Measurements from ENCODE around the gene CRLF1. TPM values are rescaled to one million over a fixed set of nuclear protein-coding genes. Genes with fewer than 3 reads are reported as not detected.

The CRLF1 gene
- total RNA-seq, 1 experiment from 2014 or later, result 16.2 TPM

- H2BK120ac ChIP-seq (ENCODE audit: low read depth, low read length, poor library complexity, severe bottlenecking), result no peak overlapping the region
- no peak overlapping the region for H3K56ac ChIP-seq (ENCODE audit: insufficient read length, low read depth, low read length)
- H3K79me2 ChIP-seq (ENCODE audit: insufficient read depth, low read length), result peaks cover 6% of the 10 kb centered on the region; the same call in 1 of the 2 replicates
- no peak overlapping the region for H2BK20ac ChIP-seq (ENCODE audit: low read depth, low read length, poor library complexity, severe bottlenecking)
- no peaks in the 10 kb centered on the region for H3K79me1 ChIP-seq (ENCODE audit: insufficient read depth, low read depth, low read length, poor library complexity, severe bottlenecking)
- Mint-ChIP-seq H3K27ac (no peak overlapping the region), H3K4me3 (no peak overlapping the region), H3K9me3 (no peaks in the 10 kb centered on the region), H3K27me3 (ENCODE audit: low read depth) (no peaks in the 10 kb centered on the region), H3K4me1 (peaks cover 5 to 8% of the 10 kb centered on the region in 2 experiments), H3K36me3 (ENCODE audit: insufficient read depth in 1 of 3, low read depth in 3 of 3) (peaks cover 19 to 54% (median 48%) of the 10 kb centered on the region in 3 experiments; a peak in 6 of 7 replicates)
- no peak overlapping the region for H3K4me2 ChIP-seq (ENCODE audit: insufficient read depth, insufficient read length, low read length)
- H4K5ac ChIP-seq (ENCODE audit: insufficient read length, low read depth, low read length), result no peak overlapping the region
- no peak overlapping the region for H3K14ac ChIP-seq (ENCODE audit: insufficient read depth, low read length)
- no CpG with 5 or more reads among the region's 14 CpGs for WGBS (ENCODE audit: extremely low coverage, insufficient read length, low lambda C conversion rate)
- no peak overlapping the region for H2AK5ac ChIP-seq (ENCODE audit: insufficient read length, low read length)
- H3T11ph ChIP-seq (ENCODE audit: low read length), result no peak overlapping the region
- no peak overlapping the region for H4K91ac ChIP-seq (ENCODE audit: insufficient read length, low read depth, low read length)
- no peak overlapping the region for H3K18ac ChIP-seq (ENCODE audit: insufficient read length, low read depth, low read length)
- H3K4ac ChIP-seq (ENCODE audit: low read depth, low read length), result no peak overlapping the region
- TF ChIP-seq CTCF (conservative IDR thresholded peaks at IDR 0.05), result no peak
- no peaks in the 10 kb centered on the region for H3K4me1 ChIP-seq (ENCODE audit: insufficient read depth, low read length)
- no peaks in the 10 kb centered on the region for H4K20me1 ChIP-seq (ENCODE audit: control insufficient read depth, insufficient read depth, insufficient read length)
- no peak overlapping the region for H3K9ac ChIP-seq (ENCODE audit: extremely low read depth, insufficient read length, low read length)
- no peak overlapping the region for H2BK5ac ChIP-seq (ENCODE audit: insufficient read length, low read length)
- DNase-seq, result no peak
- no peak overlapping the region for H3K27ac ChIP-seq (ENCODE audit: insufficient read length, low read depth, low read length)
- no peak overlapping the region for H3K23ac ChIP-seq (ENCODE audit: insufficient read length, low read depth, low read length)
- H3K9me3 ChIP-seq (ENCODE audit: control insufficient read depth, low read depth, low read length), result no peaks in the 10 kb centered on the region
- H2BK12ac ChIP-seq (ENCODE audit: insufficient read length, low read depth, low read length), result no peak overlapping the region
- no peaks in the 10 kb centered on the region for H3K27me3 ChIP-seq (ENCODE audit: insufficient read depth, low read length)
- H3K23me2 ChIP-seq (ENCODE audit: insufficient read length, low read depth, low read length, poor library complexity, severe bottlenecking), result peaks cover 6% of the 10 kb centered on the region
- H2BK15ac ChIP-seq (ENCODE audit: low read depth, low read length), result no peak overlapping the region
- no peak overlapping the region for H4K8ac ChIP-seq (replicated peaks; ENCODE audit: insufficient read length, low read depth, low read length)
- H2AFZ ChIP-seq (ENCODE audit: low read length), result no peak overlapping the region
Measured at GRCh38 chr19:18562086-18562485, 44.5 kb downstream of the CRLF1 start.

Data from H9 (cell line).